ENCODE data around the gene RALGPS1.

- no peak for TF ChIP-seq CTCF (conservative IDR thresholded peaks at IDR 0.05; ENCODE audit: low read length)
- TF ChIP-seq EZH2phosphoT487 (IDR thresholded peaks at IDR 0.05; ENCODE audit: borderline replicate concordance, low read depth, low read length), result no peak
Observed at GRCh38 chr9:127018935-127019334, 104.4 kb downstream of the RALGPS1 start.

All from OCI-LY7 (cell line).